Measurements from ENCODE around the gene PRF1. TPM values are rescaled to one million over a fixed set of nuclear protein-coding genes. Genes with fewer than 3 reads are reported as not detected.
"Not testable (repeated sequence)": the region's sequence is repeated elsewhere in the genome, so short reads cannot be mapped to it uniquely, and the experiment has no call there.

Gene PRF1
- total and polyA plus RNA-seq, 4 experiments from 2014 or later, result 18.0 to 67.5 (median 42.3) TPM

DNA sequence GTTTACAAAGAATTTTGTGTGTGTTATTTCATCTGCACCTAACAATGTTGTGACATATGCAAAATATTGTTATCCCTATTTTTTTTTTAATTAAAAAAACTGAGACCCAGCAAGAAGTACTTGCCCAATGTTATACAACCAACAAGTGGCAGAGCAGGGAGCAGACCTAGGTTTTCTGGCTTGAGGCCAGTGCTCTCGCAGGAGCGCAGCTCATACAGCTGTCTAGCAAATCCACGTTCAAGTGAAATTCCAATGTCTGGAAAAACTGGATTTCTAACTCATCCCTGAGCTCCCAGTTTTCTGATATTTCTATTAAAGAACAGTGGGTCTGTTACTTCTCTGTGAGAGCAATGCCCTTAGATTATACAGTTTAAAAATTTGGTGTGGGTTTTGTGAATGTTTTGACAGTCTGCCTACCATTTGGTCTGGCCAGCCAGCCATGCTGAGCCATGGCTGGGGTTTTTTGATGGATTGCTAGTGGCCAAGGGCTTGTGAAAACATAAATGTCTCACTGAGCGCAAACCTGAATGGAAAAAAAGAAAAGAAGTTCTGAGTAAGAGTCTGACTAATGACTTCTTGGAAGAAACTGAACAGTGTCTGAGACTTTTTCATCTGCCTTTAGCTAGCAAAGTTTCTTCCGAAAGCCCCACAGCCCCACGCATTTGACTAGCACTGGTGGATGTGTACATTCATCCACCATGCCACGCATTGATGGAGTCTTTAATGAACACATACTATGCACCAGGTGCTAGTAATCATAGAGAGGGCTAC is 15.4 kb upstream of the PRF1 start:
- H3K4me1 ChIP-seq (ENCODE audit: insufficient read depth, low read length), result no peaks in the 10 kb centered on the region
- POLR2A ChIA-PET (ENCODE audit: partially characterized antibody), result no interaction called here
- Mint-ChIP-seq H3K4me3 (peak overlapping the region in 1 of 8 donors; percentile 3), H3K4me1 (peaks cover 0 to 23% (median 5%) of the 10 kb centered on the region in 4 donors), H3K27ac (peak overlapping the region in 1 of 7 donors; percentile 14), H3K36me3 (peaks cover 3 to 6% of the 10 kb centered on the region in 2 donors), H3K27me3 (peaks cover 6 to 10% of the 10 kb centered on the region in 2 donors), H3K9me3 (peaks cover 0 to 28% (median 23%) of the 10 kb centered on the region in 8 donors)
- DNase-seq, result no peak
- intact Hi-C loops (cut with micrococcal nuclease), result no loop called here
- CTCF ChIA-PET (ENCODE audit: partially characterized antibody), result no interaction called here
- H3K27me3 ChIP-seq (ENCODE audit: insufficient read depth, low read length), result no peaks in the 10 kb centered on the region
- H3K36me3 ChIP-seq (ENCODE audit: insufficient read depth, low read length), result no peaks in the 10 kb centered on the region
- H3K4me3 ChIP-seq (ENCODE audit: low read length in 2 of 2), result no peak overlapping the region
- no peaks in the 10 kb centered on the region for H3K9me3 ChIP-seq (ENCODE audit: control insufficient read depth in 1 of 2, low read length in 2 of 2)
- H3K27ac ChIP-seq (ENCODE audit: low read depth, low read length), result no peak overlapping the region

DNA sequence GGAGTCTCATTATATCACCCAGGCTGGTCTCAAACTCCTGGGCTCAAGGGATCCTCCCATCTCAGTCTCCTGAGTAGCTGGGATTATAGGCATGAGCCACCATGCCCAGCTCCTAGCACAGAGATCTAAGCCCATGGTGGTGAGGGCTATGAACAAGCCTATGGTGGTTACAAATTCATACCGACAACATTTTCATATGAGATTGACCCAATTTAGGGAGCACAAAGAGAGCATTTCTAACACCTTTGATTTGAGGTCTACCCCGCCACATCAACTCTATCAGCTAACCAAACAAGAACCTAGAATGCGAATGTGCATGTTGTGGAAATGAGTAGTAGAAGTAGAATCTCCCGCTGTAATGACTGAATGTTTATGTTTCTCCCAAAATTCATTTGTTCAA is 14.2 kb upstream of the PRF1 start:
- no peaks in the 10 kb centered on the region for H3K4me1 ChIP-seq (ENCODE audit: insufficient read depth, low read length)
- Mint-ChIP-seq H3K27ac (peak overlapping the region in 2 of 7 donors; percentile 44 to 58), H3K27me3 (peaks cover 6 to 10% of the 10 kb centered on the region in 2 donors), H3K4me3 (peak overlapping the region in 2 of 8 donors; percentile 3 to 18), H3K36me3 (peaks cover 3 to 6% of the 10 kb centered on the region in 2 donors), H3K4me1 (peaks cover 0 to 23% (median 5%) of the 10 kb centered on the region in 4 donors), H3K9me3 (peaks cover 0 to 28% (median 23%) of the 10 kb centered on the region in 8 donors)
- H3K9me3 ChIP-seq (ENCODE audit: control insufficient read depth in 1 of 2, low read length in 2 of 2), result no peaks in the 10 kb centered on the region
- ChIA-PET POLR2A (ENCODE audit: partially characterized antibody) (interaction anchor here (1.8 kb wide), 1 partner anchor 14 kb away, joined by 8 read pairs; the partner anchor contains the start of gene PRF1), CTCF (ENCODE audit: partially characterized antibody) (no interaction called here)
- no peaks in the 10 kb centered on the region for H3K36me3 ChIP-seq (ENCODE audit: insufficient read depth, low read length)
- no peak overlapping the region for H3K4me3 ChIP-seq (ENCODE audit: low read length in 2 of 2)
- peak in 4 of 5 donors; percentile 9 to 41 (median 26) for DNase-seq
- no peak overlapping the region for H3K27ac ChIP-seq (ENCODE audit: low read depth, low read length)
- intact Hi-C loops (cut with micrococcal nuclease), result no loop called here
- no peaks in the 10 kb centered on the region for H3K27me3 ChIP-seq (ENCODE audit: insufficient read depth, low read length)

DNA sequence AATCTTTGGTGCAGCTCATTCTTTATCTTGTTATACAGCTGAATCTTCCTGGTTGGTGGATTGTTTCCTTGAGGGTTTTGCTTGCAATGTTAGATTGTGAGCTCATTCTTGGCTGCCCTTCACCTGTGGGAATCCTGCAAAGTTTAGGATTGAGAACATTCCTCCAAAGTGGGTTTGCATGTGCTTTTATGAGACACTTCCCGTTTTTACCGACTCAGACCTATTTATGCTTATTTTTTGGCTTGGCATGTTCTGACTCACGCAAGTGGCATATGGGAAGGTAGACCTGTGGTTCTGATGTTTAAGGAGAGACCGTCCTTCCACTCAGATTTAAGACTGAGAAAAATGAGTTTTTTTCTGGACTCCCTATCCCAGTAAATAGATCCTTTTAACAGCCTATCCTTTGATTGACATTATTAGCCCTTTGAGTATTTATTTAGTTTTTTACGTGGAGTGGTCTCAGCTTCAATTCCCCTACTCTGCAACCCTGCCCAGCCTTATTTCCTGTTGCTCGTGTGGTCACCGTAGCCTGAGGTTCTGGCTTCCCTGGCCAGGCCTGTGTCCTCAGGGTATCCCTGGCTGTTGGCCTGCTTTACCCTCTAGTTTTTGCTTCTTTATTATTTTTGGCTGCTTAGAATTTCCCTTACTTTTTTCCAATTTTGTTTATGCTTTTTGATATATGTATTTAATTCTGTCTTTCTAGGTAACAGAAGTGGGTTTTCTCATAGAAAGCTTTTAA is 13.4 kb upstream of the PRF1 start:
- Histone ChIP-seq H3K27ac (ENCODE audit: low read depth, low read length) (no peak overlapping the region), H3K4me1 (ENCODE audit: insufficient read depth, low read length) (no peaks in the 10 kb centered on the region), H3K36me3 (ENCODE audit: insufficient read depth, low read length) (no peaks in the 10 kb centered on the region), H3K9me3 (ENCODE audit: control insufficient read depth in 1 of 2, low read length in 2 of 2) (no peaks in the 10 kb centered on the region), H3K27me3 (ENCODE audit: insufficient read depth, low read length) (no peaks in the 10 kb centered on the region), H3K4me3 (ENCODE audit: low read length in 2 of 2) (no peak overlapping the region)
- Mint-ChIP-seq H3K27ac (peak overlapping the region in 1 of 7 donors; percentile 58), H3K36me3 (peaks cover 3 to 6% of the 10 kb centered on the region in 2 donors), H3K9me3 (peaks cover 0 to 25% (median 21%) of the 10 kb centered on the region in 8 donors), H3K4me1 (peaks cover 0 to 23% (median 5%) of the 10 kb centered on the region in 4 donors), H3K4me3 (no peak overlapping the region), H3K27me3 (peaks cover 6 to 10% of the 10 kb centered on the region in 2 donors)
- no peak for DNase-seq
- CTCF ChIA-PET (ENCODE audit: partially characterized antibody), result no interaction called here
- intact Hi-C loops (cut with micrococcal nuclease), result no loop called here
- POLR2A ChIA-PET (ENCODE audit: partially characterized antibody), result interaction anchor here (1.8 kb wide), 1 partner anchor 13 kb away, joined by 8 read pairs; the partner anchor contains the start of gene PRF1

DNA sequence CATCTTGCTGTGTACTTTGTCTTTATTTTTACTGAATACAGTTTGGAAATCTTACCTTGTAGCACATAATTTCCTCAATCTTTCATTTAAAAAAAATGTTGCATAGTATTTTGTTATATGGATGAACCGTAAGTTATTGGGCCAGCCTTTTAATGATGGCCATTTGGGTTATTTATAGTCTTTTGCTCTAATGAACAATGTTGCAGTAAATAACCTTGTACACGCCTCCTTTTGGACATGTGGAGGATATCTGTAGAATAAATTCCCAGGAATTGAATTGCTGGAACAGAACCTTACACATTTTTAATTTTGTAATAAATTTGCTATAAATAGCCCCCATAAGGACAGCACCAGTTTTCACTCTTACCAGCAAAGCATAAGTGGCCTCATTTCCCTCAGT is 12.7 kb upstream of the PRF1 start:
- H3K27me3 ChIP-seq (ENCODE audit: insufficient read depth, low read length), result no peaks in the 10 kb centered on the region
- no peaks in the 10 kb centered on the region for H3K4me1 ChIP-seq (ENCODE audit: insufficient read depth, low read length)
- peaks cover 0 to 31% (median 5%) of the 10 kb centered on the region in 4 donors for H3K4me1 Mint-ChIP-seq
- no peak for DNase-seq
- no peak overlapping the region for H3K4me3 Mint-ChIP-seq
- intact Hi-C loops (cut with micrococcal nuclease), result no loop called here
- H3K27ac ChIP-seq (ENCODE audit: low read depth, low read length), result no peak overlapping the region
- H3K4me3 ChIP-seq (ENCODE audit: low read length in 2 of 2), result no peak overlapping the region
- peaks cover 3 to 6% of the 10 kb centered on the region in 2 donors for H3K36me3 Mint-ChIP-seq
- H3K27ac Mint-ChIP-seq, result no peak overlapping the region
- H3K27me3 Mint-ChIP-seq, result peaks cover 6 to 10% of the 10 kb centered on the region in 2 donors
- H3K36me3 ChIP-seq (ENCODE audit: insufficient read depth, low read length), result no peaks in the 10 kb centered on the region
- H3K9me3 ChIP-seq (ENCODE audit: control insufficient read depth in 1 of 2, low read length in 2 of 2), result no peaks in the 10 kb centered on the region
- ChIA-PET POLR2A (ENCODE audit: partially characterized antibody) (interaction anchor here (1.8 kb wide), 1 partner anchor 13 kb away, joined by 8 read pairs; the partner anchor contains the start of gene PRF1), CTCF (ENCODE audit: partially characterized antibody) (no interaction called here)
- H3K9me3 Mint-ChIP-seq, result peaks cover 0 to 18% (median 14%) of the 10 kb centered on the region in 8 donors

DNA sequence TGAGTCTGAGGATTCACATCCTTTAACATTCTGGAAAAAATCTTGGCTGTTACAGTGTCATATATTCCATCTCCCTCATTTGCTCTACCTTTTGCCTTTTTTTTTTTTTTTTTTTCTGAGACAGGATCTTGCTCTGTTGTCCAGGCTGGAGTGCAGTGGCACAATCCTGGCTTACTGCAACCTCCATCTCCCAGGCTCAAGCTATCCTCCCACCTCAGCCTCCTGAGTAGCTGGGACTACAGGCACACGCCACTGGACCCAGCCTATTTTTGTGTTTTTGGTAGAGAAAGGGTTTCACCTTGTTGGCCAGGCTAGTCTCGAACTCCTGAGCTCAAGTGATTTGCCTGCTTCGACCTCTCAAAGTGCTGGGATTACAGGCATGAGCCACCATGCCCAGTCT is 11.8 kb upstream of the PRF1 start:
- H3K27ac ChIP-seq (ENCODE audit: low read depth, low read length); H3K27me3 Mint-ChIP-seq; POLR2A ChIA-PET (ENCODE audit: partially characterized antibody); H3K36me3 ChIP-seq (ENCODE audit: insufficient read depth, low read length); H3K9me3 ChIP-seq (ENCODE audit: control insufficient read depth in 1 of 2, low read length in 2 of 2); H3K9me3 Mint-ChIP-seq; CTCF ChIA-PET (ENCODE audit: partially characterized antibody); H3K4me1 ChIP-seq (ENCODE audit: insufficient read depth, low read length); H3K4me3 Mint-ChIP-seq; H3K27ac Mint-ChIP-seq; intact Hi-C loops (cut with micrococcal nuclease); DNase-seq; H3K27me3 ChIP-seq (ENCODE audit: insufficient read depth, low read length); H3K4me3 ChIP-seq (ENCODE audit: low read length in 2 of 2); H3K36me3 Mint-ChIP-seq: not testable (repeated sequence)
- H3K4me1 Mint-ChIP-seq, result peaks cover 0 to 34% (median 5%) of the 10 kb centered on the region in 4 donors

DNA sequence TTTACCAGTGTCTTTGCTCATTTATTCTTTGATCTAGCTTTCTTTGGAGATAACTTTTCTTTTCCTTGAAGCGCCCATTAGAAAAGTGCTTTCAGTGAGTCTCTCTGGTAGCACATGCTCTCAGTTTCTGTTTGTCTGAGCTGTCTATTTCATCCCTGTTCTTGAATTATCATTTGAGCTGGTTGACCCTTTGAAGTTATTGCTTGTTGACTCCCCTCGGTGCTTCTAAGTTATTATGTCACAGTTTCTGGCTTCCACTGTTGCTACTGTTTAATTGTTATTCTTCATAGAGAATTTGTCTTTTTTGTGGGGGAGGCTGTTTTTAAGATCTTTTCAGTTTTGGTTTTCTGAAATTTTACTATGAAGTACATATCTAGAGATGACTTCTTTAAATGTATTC is 11.4 kb upstream of the PRF1 start:
- H3K9me3 Mint-ChIP-seq, result peaks cover 0 to 5% (median 4%) of the 10 kb centered on the region in 8 donors
- H3K27me3 Mint-ChIP-seq, result peaks cover 4 to 10% of the 10 kb centered on the region in 2 donors
- peaks cover 0 to 32% (median 5%) of the 10 kb centered on the region in 4 donors for H3K4me1 Mint-ChIP-seq
- ChIA-PET POLR2A (ENCODE audit: partially characterized antibody) (no interaction called here), CTCF (ENCODE audit: partially characterized antibody) (no interaction called here)
- H3K4me1 ChIP-seq (ENCODE audit: insufficient read depth, low read length), result no peaks in the 10 kb centered on the region
- intact Hi-C loops (cut with micrococcal nuclease), result no loop called here
- no peak overlapping the region for H3K27ac ChIP-seq (ENCODE audit: low read depth, low read length)
- H3K9me3 ChIP-seq (ENCODE audit: control insufficient read depth in 1 of 2, low read length in 2 of 2), result no peaks in the 10 kb centered on the region
- no peak overlapping the region for H3K4me3 Mint-ChIP-seq
- no peaks in the 10 kb centered on the region for H3K27me3 ChIP-seq (ENCODE audit: insufficient read depth, low read length)
- no peak overlapping the region for H3K4me3 ChIP-seq (ENCODE audit: low read length in 2 of 2)
- no peaks in the 10 kb centered on the region for H3K36me3 ChIP-seq (ENCODE audit: insufficient read depth, low read length)
- H3K27ac Mint-ChIP-seq, result no peak overlapping the region
- peaks cover 3 to 4% of the 10 kb centered on the region in 2 donors for H3K36me3 Mint-ChIP-seq
- no peak for DNase-seq

DNA sequence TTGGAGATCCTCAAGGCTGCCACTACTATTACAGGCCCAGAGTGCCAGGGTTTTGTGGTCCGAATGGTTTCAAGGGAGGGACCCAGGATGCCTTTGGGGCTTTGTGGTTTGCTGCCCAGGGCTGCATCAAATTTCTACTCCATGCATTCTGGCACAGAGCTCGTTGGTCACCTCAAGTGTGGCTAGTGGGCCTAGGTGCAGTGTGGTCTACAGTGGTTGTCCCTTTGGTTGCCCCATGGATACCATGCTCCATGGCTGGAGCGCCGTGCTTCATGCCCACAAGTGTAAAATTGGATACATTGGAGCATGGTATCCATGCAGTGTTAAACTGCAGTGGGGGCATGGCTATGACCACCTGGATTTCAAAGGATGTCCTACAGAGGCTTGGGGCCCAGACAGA is 5.4 kb upstream of the PRF1 start:
- H3K27ac Mint-ChIP-seq, result no peak overlapping the region
- Histone ChIP-seq H3K27me3 (ENCODE audit: insufficient read depth, low read length) (no peaks in the 10 kb centered on the region), H3K36me3 (ENCODE audit: insufficient read depth, low read length) (no peaks in the 10 kb centered on the region), H3K4me3 (ENCODE audit: low read length in 2 of 2) (no peak overlapping the region), H3K9me3 (ENCODE audit: control insufficient read depth in 1 of 2, low read length in 2 of 2) (no peaks in the 10 kb centered on the region), H3K4me1 (ENCODE audit: insufficient read depth, low read length) (peaks cover 11% of the 10 kb centered on the region), H3K27ac (ENCODE audit: low read depth, low read length) (no peak overlapping the region)
- DNase-seq, result no peak
- H3K9me3 Mint-ChIP-seq, result peaks cover 0 to 2% (median 0%) of the 10 kb centered on the region in 8 donors
- H3K4me1 Mint-ChIP-seq, result peaks cover 13 to 37% (median 18%) of the 10 kb centered on the region in 4 donors
- intact Hi-C loops (cut with micrococcal nuclease), result no loop called here
- no peaks in the 10 kb centered on the region for H3K27me3 Mint-ChIP-seq
- H3K4me3 Mint-ChIP-seq, result no peak overlapping the region
- CTCF ChIA-PET (ENCODE audit: partially characterized antibody), result no interaction called here
- no peaks in the 10 kb centered on the region for H3K36me3 Mint-ChIP-seq
- POLR2A ChIA-PET (ENCODE audit: partially characterized antibody), result no interaction called here

All from CD4-positive, alpha-beta memory T cell (primary cell).